DMS79 (cell line): ENCODE measurements around the gene FAM50B.

ENCODE experiments used
- DNase-seq: peaks from one replicate; lab custom pipeline; 2025; lab: John Stamatoyannopoulos, UW

The FAM50B gene

GRCh38 chr6:3820563-3820962 is 28.6 kb upstream of the FAM50B start:
- no peak for DNase-seq

DNA sequence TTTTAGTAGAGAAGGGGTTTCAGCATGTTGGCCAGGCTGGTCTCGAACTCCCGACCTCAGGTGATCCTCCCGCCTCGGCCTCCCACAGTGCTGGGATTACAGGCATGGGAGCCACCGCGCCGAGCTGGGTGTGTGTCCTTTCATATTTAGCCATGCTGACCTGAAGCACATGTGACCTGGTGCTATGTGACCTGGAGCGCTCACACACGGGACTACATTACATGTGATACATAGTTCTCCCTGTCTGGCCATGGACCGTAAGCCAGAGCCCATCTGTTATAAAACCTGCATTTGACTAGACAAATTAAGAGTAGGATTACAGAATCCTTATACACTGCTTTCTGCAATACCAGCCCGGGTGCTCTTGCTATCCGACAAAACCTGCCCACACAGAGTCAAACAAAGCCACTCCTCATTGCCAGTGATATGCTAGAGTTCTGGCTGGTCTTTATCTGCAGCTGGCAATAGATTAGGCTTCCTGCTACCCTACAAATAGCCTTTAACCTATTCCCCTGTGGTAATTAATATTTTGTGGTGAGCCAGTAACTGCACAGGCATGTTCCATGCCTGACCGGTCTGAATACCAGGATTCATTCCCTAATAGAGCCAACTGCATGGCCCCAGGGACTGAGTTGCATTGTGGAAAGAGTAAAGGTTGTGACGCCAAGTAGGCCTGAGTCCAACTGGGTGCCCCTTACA is 26.3 kb upstream of the FAM50B start:
- no peak for DNase-seq

DNA sequence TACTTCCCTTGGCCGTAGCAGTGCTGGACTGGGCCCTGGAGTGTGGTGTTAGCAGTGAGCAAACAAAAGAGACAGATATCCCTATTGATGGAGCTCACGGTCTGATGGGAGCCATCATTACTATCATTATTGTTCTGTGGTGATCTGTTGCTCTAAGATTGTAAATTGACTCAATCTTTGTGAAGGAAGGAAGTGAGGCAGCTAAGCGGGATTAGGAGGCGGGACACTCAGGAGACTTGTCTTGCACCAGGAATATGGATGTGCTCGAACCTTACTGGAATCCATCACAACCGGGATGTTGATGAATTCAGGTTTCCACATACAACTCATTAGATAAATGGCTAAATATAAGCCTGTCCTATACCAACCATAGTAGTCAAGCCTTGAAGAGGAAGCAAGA is 25.5 kb upstream of the FAM50B start:
- DNase-seq, result no peak

- DNase-seq, result no peak
These were observed 23.8 kb upstream of the FAM50B start for GRCh38 chr6:3825331-3825831.

- DNase-seq, result no peak
These were observed 23.2 kb upstream of the FAM50B start for GRCh38 chr6:3825851-3826581.

GRCh38 chr6:3829285-3829684 is 19.9 kb upstream of the FAM50B start:
- DNase-seq, result no peak

GRCh38 chr6:3830806-3831205 is 18.4 kb upstream of the FAM50B start:
- DNase-seq, result no peak

DNA sequence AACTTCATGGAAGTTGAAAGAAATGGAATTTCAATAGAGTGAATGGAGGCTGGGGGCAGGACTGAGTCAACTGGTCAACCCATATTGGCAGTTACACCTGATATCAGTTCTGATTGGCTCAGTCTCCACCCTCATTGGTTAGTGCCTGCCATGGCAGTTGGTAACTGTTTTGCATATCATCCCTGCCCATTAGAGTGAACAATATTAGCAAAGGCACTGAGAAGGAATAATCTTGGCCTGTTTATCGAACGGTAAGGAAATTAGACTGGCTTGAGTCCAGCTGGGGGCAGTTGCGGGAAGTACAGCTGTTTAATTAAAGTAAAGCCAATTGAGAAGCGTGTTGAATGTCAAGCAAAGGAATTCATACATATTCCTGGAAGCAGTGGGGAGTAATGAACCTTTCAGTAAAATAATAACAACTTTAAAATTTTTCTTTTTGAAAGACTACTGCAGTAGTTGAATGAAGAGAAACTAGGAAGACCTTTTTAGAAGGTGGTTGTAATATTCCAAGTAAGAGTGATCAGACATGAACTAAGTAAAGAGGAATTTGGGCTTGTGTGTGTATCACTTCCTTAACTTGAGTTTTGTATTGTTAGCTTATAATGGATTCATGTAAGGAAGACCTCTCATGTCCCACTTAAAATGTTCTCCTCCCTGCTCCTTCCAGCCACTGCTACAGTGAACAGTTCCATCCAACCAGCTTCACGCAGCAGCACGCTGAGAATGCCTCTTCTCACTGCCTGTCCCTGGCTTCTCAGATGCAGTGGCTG is 17.2 kb upstream of the FAM50B start:
- no peak for DNase-seq

DNA sequence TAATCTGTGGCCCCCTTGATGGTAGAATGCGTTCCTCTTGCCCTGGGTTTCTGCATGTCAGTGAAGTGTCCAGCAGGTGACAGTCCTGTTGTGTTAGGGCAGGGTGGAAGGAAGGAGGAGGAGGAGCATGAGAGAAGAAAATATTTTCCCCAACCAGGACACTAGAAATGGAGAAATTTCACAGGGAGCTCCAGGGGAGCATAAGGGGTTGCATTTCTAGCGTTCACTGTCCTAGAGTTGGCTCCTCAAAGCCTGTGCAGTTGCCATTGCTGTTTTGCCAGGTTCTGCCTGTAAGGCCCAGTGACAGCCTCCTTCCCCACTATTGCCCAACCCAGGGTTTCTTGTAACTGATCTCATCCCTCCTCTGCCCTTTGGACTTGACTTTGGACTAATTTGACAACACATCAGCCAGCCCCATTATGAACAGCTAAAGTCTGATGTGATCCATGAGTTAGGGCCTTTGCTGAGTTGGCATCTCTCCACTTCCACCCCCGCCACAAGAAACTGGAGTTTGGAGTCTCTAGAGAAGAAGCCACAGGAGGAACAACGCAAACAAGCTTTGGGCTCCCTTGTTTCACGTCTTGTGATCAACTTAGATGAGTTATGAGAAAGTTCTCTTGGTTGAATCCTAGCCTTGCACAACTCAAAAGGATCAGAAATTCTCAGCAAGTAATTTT is 14.0 kb upstream of the FAM50B start:
- no peak for DNase-seq

DNA sequence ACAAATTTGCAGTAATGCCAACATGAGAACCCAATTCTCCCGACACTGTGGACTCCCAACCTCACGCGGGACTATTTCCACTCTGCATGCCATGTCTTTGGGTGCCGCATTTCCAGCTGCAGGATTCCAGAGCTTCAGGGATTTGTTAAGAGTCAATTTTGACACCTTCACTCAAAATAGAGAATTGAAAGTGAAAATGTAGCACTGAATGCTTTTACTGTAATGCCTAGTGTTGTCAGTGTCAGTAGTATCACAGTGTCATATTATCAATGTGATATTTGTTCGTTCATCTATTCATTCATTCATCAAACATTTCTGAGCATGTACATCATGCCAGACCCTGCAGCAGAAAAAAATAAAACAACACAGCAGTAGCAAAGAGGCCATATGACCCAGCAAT is 13.4 kb upstream of the FAM50B start:
- DNase-seq, result no peak

GRCh38 chr6:3836566-3836965 is 12.6 kb upstream of the FAM50B start:
- no peak for DNase-seq

GRCh38 chr6:3837781-3838180 is 11.4 kb upstream of the FAM50B start:
- DNase-seq, result no peak

GRCh38 chr6:3838992-3839867 is 9.9 kb upstream of the FAM50B start:
- DNase-seq, result no peak

GRCh38 chr6:3841066-3841454 is 8.1 kb upstream of the FAM50B start:
- DNase-seq, result no peak

GRCh38 chr6:3841711-3842565 is 7.2 kb upstream of the FAM50B start:
- no peak for DNase-seq

DNA sequence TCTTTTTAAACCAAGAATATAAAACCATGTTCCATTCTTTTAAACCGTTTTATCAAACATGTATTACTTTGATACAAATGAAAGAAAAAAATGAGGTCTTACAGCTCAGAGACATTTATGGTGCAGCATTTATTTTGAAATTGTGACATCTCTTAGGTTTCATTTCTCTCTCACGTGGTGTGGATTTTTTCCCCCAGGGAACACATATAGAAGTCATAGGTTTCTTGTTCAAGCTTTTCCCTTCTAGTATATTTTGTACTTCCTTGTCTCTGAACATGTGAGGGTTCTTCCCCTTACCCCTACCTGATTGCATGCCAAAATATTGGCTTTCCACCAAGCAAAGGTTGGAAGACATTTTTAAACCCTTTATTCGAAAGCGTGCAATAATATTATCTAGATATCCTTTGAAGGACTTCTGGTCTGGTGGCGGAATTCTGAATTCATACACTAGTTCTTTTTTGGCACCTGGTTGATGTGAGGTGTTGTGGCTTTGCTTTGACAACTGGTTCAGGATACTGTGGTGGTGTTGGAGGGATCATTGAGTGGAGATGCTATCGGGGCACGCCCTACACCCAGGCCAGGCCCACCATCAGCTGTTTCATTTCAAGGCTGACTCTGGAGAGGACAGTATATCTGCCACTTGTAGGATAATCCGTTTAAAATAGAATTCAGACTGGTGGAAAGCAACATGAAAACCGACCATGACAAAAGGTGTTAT is 5.6 kb upstream of the FAM50B start:
- DNase-seq, result no peak

DNA sequence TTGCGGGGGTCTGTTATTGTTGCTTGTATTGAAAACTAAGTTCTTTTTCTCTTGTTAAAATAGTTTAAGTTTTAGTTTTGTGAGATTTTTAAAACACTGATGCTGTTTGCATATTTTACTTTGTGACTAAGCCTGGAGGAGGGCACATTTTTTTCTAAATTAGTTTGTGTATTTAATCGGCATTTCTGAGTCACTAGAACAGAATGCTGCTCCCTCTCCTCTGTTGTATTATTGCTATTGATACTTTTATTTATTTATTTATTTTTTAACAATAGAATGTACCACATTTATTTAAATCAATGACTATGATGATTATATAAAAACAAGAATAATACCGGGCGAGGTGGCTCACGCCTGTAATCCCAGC is 5.1 kb upstream of the FAM50B start:
- DNase-seq, result no peak

DNA sequence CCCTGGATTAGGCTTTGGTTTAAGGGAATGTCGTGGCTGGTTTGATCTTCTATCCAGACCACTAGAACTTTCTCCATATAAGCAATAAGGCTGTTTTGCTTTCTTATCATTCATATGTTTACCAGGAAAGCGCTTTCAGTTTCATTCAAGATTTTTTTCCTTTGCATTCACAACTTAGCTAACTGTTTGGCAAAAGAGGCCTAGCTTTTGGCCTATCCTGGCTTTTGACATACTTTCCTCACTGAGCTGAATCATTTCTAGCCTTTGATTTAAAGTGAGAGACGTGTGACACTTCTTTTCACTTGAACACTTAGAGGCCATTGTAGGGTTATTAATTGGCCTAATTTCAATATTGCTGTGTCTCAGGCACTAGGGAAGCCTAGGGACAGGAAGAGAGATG is 1.7 kb upstream of the FAM50B start:
- no peak for DNase-seq

DNA sequence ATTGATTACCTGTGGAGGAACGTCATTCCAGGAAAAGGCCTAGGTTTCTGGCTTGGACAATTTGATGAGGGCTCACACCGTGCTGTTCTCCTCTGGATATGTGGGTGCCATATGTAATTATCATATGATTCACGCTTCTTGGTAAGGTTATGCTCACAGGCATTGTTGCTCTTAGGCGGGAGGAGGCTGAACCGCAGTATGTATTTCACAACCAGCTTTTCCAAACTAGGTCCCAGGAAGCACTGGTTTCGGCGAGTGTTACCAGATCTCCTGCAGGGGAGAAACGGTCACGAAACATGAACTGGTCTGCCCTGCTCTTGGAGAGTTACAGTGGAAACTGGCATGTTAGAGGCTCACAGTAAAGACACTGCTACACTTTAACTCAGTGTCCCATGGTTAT is 793 bp upstream of the FAM50B start:
- no peak for DNase-seq
